ENCODE results near the gene AGER. TPM values are rescaled to one million over a fixed set of nuclear protein-coding genes. Genes with fewer than 3 reads are reported as not detected.

Gene AGER
- total RNA-seq, result 10 to 100 TPM; 45.4 to 47.1 TPM

- CTCF ChIA-PET, result no interaction called here
- Mint-ChIP-seq H3K4me1 (peaks cover 62% of the 10 kb centered on the region), H3K27me3 (no peaks in the 10 kb centered on the region), H3K4me3 (no peak within 1 kb of the TSS), H3K36me3 (ENCODE audit: low read depth) (peaks cover 61% of the 10 kb centered on the region), H3K9me3 (no peaks in the 10 kb centered on the region), H3K27ac (peak within 1 kb of the TSS; percentile 25)
- POLR2A ChIA-PET, result no interaction called here
- no peak for DNase-seq
Measured at GRCh38 chr6:32184084-32184640, at the start of gene AGER. AGER (minus strand) TSS chr6:32184253; CDS start chr6:32184222, 31 bp downstream.

- H3K4me1 Mint-ChIP-seq, result peaks cover 9% of the 10 kb centered on the region
- no peaks in the 10 kb centered on the region for H3K9me3 Mint-ChIP-seq
- no peak overlapping the region for H3K27ac Mint-ChIP-seq
- POLR2A ChIA-PET, result no interaction called here
- no peaks in the 10 kb centered on the region for H3K36me3 Mint-ChIP-seq (ENCODE audit: low read depth)
- no peak overlapping the region for H3K4me3 Mint-ChIP-seq
- CTCF ChIA-PET, result interaction anchor here (0.7 kb wide), 2 partner anchors 397 to 476 kb away, joined by 3 read pairs; no protein-coding TSS in a partner anchor
- H3K27me3 Mint-ChIP-seq, result no peaks in the 10 kb centered on the region
- DNase-seq, result no peak
Measured at GRCh38 chr6:32226434-32226833, 42.4 kb upstream of the AGER start.

- DNase-seq, result no peak
- Mint-ChIP-seq H3K4me1 (peaks cover 9% of the 10 kb centered on the region), H3K27me3 (no peaks in the 10 kb centered on the region), H3K9me3 (no peaks in the 10 kb centered on the region), H3K4me3 (no peak overlapping the region), H3K36me3 (ENCODE audit: low read depth) (no peaks in the 10 kb centered on the region), H3K27ac (no peak overlapping the region)
- ChIA-PET POLR2A (no interaction called here), CTCF (no interaction called here)
Measured at GRCh38 chr6:32224696-32225095, 40.6 kb upstream of the AGER start.

- Mint-ChIP-seq H3K4me3 (no peak within 1 kb of the TSS), H3K36me3 (ENCODE audit: low read depth) (no peaks in the 10 kb centered on the region), H3K27me3 (no peaks in the 10 kb centered on the region), H3K9me3 (no peaks in the 10 kb centered on the region), H3K4me1 (peaks cover 9% of the 10 kb centered on the region), H3K27ac (peak within 1 kb of the TSS; percentile 63)
- ChIA-PET CTCF (interaction anchor here (0.6 kb wide), 1 partner anchor 1310 kb away, joined by 3 read pairs; no protein-coding TSS in a partner anchor), POLR2A (no interaction called here)
- no peak for DNase-seq
Measured at GRCh38 chr6:32223258-32224235, 39.5 kb upstream of the AGER start, which contains the start of gene NOTCH4. NOTCH4 (minus strand) TSS chr6:32224067; CDS start chr6:32223928, 139 bp downstream.

GRCh38 chr6:32222333-32223230 is 38.5 kb upstream of the AGER start:
- Mint-ChIP-seq H3K4me3 (no peak overlapping the region), H3K36me3 (ENCODE audit: low read depth) (no peaks in the 10 kb centered on the region), H3K27me3 (peaks cover under 1% of the 10 kb centered on the region), H3K9me3 (no peaks in the 10 kb centered on the region), H3K4me1 (peaks cover 9% of the 10 kb centered on the region), H3K27ac (peak overlapping the region; percentile 63)
- POLR2A ChIA-PET, result no interaction called here
- CTCF ChIA-PET, result interaction anchor here (0.9 kb wide), 1 partner anchor 480 kb away, joined by 3 read pairs; no protein-coding TSS in a partner anchor
- DNase-seq, result no peak

- DNase-seq, result no peak
- Mint-ChIP-seq H3K27ac (no peak overlapping the region), H3K36me3 (ENCODE audit: low read depth) (no peaks in the 10 kb centered on the region)
Measured at GRCh38 chr6:32220021-32220420, 36.0 kb upstream of the AGER start.

GRCh38 chr6:32218167-32218566 is 34.1 kb upstream of the AGER start:
- CTCF ChIA-PET, result no interaction called here
- no peaks in the 10 kb centered on the region for H3K9me3 Mint-ChIP-seq

More at GRCh38 chr6:32220021-32220420, 36.0 kb upstream of the AGER start:
- CTCF ChIA-PET, result interaction anchor here (0.6 kb wide), 1 partner anchor 90 kb away, joined by 3 read pairs; the partner anchor contains the start of gene FKBPL
- POLR2A ChIA-PET, result no interaction called here
- Mint-ChIP-seq H3K4me1 (peaks cover 9% of the 10 kb centered on the region), H3K4me3 (no peak overlapping the region), H3K9me3 (no peaks in the 10 kb centered on the region), H3K27me3 (peaks cover 2% of the 10 kb centered on the region)

GRCh38 chr6:32216998-32217397 is 32.9 kb upstream of the AGER start:
- no peak for DNase-seq
- H3K27me3 Mint-ChIP-seq, result peaks cover 2% of the 10 kb centered on the region
- H3K27ac Mint-ChIP-seq, result no peak overlapping the region
- POLR2A ChIA-PET, result no interaction called here
- CTCF ChIA-PET, result no interaction called here
- no peaks in the 10 kb centered on the region for H3K36me3 Mint-ChIP-seq (ENCODE audit: low read depth)
- H3K4me3 Mint-ChIP-seq, result no peak overlapping the region
- H3K4me1 Mint-ChIP-seq, result no peaks in the 10 kb centered on the region
- no peaks in the 10 kb centered on the region for H3K9me3 Mint-ChIP-seq

More at GRCh38 chr6:32218167-32218566, 34.1 kb upstream of the AGER start:
- no peak for DNase-seq
- Mint-ChIP-seq H3K27me3 (peaks cover 2% of the 10 kb centered on the region), H3K4me3 (no peak overlapping the region), H3K27ac (no peak overlapping the region), H3K36me3 (ENCODE audit: low read depth) (no peaks in the 10 kb centered on the region), H3K4me1 (peaks cover 9% of the 10 kb centered on the region)
- POLR2A ChIA-PET, result no interaction called here

- DNase-seq, result no peak
- Mint-ChIP-seq H3K36me3 (ENCODE audit: low read depth) (no peaks in the 10 kb centered on the region), H3K27me3 (peaks cover 2% of the 10 kb centered on the region), H3K4me3 (no peak overlapping the region), H3K9me3 (no peaks in the 10 kb centered on the region), H3K4me1 (no peaks in the 10 kb centered on the region), H3K27ac (no peak overlapping the region)
- POLR2A ChIA-PET, result no interaction called here
- CTCF ChIA-PET, result interaction anchor here (0.7 kb wide), 2 partner anchors 18 to 28 kb away, joined by 3 read pairs; no protein-coding TSS in a partner anchor
Measured at GRCh38 chr6:32216285-32216684, 32.2 kb upstream of the AGER start.

- CTCF ChIA-PET, result interaction anchor here (0.6 to 0.7 kb wide), 4 partner anchors 16 to 582 kb away, joined by 3 to 4 read pairs (median 3); no protein-coding TSS in a partner anchor
- H3K27me3 Mint-ChIP-seq, result peaks cover 2% of the 10 kb centered on the region
- no peak overlapping the region for H3K27ac Mint-ChIP-seq
- no peak for DNase-seq
- H3K4me3 Mint-ChIP-seq, result no peak overlapping the region
- H3K4me1 Mint-ChIP-seq, result no peaks in the 10 kb centered on the region
- no peaks in the 10 kb centered on the region for H3K9me3 Mint-ChIP-seq
- POLR2A ChIA-PET, result no interaction called here
- no peaks in the 10 kb centered on the region for H3K36me3 Mint-ChIP-seq (ENCODE audit: low read depth)
Measured at GRCh38 chr6:32215617-32216016, 31.6 kb upstream of the AGER start.

- CTCF ChIA-PET, result no interaction called here
- H3K27me3 Mint-ChIP-seq, result peaks cover 2% of the 10 kb centered on the region
- DNase-seq, result no peak
- no peaks in the 10 kb centered on the region for H3K9me3 Mint-ChIP-seq
- H3K27ac Mint-ChIP-seq, result no peak overlapping the region
- no peak overlapping the region for H3K4me3 Mint-ChIP-seq
- no peaks in the 10 kb centered on the region for H3K4me1 Mint-ChIP-seq
- H3K36me3 Mint-ChIP-seq (ENCODE audit: low read depth), result no peaks in the 10 kb centered on the region
- POLR2A ChIA-PET, result no interaction called here
Measured at GRCh38 chr6:32214126-32214525, 30.1 kb upstream of the AGER start.

GRCh38 chr6:32213649-32214048 is 29.6 kb upstream of the AGER start:
- H3K9me3 Mint-ChIP-seq, result no peaks in the 10 kb centered on the region
- ChIA-PET CTCF (no interaction called here), POLR2A (no interaction called here)
- DNase-seq, result no peak
- H3K27me3 Mint-ChIP-seq, result peaks cover 2% of the 10 kb centered on the region
- no peak overlapping the region for H3K27ac Mint-ChIP-seq
- no peaks in the 10 kb centered on the region for H3K4me1 Mint-ChIP-seq
- H3K4me3 Mint-ChIP-seq, result no peak overlapping the region
- H3K36me3 Mint-ChIP-seq (ENCODE audit: low read depth), result no peaks in the 10 kb centered on the region
